K562 (cell line): Measurements from ENCODE around the gene AFAP1.

Experiments
- ATF1 ChIP-seq, 2 experiments: fragments of 450-650 bp in 1 of 2; IDR thresholded peaks; 2 replicates each; pipeline ENCODE4 v1.6.1; 2016; ENCODE audit warnings: missing compliant biosample characterization in 1 of 2, missing genetic modification characterization in 1 of 2
- FIP1L1 ChIP-seq: fragments of 200-400 bp; formaldehyde crosslinking; IDR thresholded peaks from 2 replicates; pipeline ENCODE4 v1.6.1; 2018; ENCODE audit warnings: mild to moderate bottlenecking, low read depth, low read length; ENCODE audit not compliant: poor library complexity, severe bottlenecking
- FOXK1 ChIP-seq: sonication (generic); formaldehyde crosslinking; IDR thresholded peaks from 2 replicates; pipeline ENCODE4 v1.8.0; 2022; ENCODE audit warnings: missing genetic modification reagents, mild to moderate bottlenecking, borderline replicate concordance
- HDAC2 ChIP-seq: fragments of 450-650 bp; IDR thresholded peaks from 2 replicates; pipeline ENCODE4 v1.6.1; 2016; ENCODE audit warnings: mild to moderate bottlenecking
- TBP ChIP-seq: optimal IDR thresholded peaks from 2 replicates; pipeline ENCODE3; 2011; ENCODE audit warnings: low read depth, low read length, improper control_type of control experiment
- ZNF354B ChIP-seq: fragments of 250-450 bp; sonication (Bioruptor Pico); IDR thresholded peaks from 2 replicates; pipeline ENCODE4 v1.4.0; 2020
- TF ChIP-seq, protein P1 (sequence below), 2 experiments: fragments of 450-650 bp; formaldehyde crosslinking in 1 of 2; IDR thresholded peaks; 2 replicates each; pipeline versions ENCODE4 v1.4.0 to v1.6.1; 2014 to 2020; ENCODE audit warnings: mild to moderate bottlenecking in 2 of 2, borderline replicate concordance in 1 of 2, low read depth in 1 of 2

DNA sequence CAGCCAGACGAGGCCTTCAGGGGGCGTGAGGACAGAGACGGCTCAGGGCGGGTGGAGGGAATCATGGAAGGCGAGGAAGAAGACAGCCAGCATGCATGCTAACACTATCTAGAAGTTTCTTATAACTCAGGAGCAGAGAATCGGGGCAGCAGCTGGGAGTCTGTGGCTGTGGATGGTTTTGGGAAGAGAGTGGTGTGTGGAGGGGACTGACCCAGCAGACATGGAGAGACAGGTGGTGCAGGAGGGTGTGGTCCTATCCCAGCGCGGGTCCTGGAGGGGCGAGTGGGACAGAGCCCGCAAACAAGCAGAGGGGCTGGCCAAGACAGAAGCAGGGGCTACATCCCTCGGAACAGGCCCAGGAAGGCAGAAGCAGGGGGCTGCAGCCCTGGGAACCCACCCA, 192.1 kb downstream of the AFAP1 start:
- TF ChIP-seq FIP1L1 (no peak), ATF1 (CRISPR knock-in tag; IDR thresholded peaks at IDR 0.05) (no peak), ATF1 (tag; IDR thresholded peaks at IDR 0.05) (no peak), ZNF354B (no peak), TBP (no peak), FOXK1 (CRISPR knock-in tag) (no peak), HDAC2 (no peak)
- TF ChIP-seq, protein P1, sequence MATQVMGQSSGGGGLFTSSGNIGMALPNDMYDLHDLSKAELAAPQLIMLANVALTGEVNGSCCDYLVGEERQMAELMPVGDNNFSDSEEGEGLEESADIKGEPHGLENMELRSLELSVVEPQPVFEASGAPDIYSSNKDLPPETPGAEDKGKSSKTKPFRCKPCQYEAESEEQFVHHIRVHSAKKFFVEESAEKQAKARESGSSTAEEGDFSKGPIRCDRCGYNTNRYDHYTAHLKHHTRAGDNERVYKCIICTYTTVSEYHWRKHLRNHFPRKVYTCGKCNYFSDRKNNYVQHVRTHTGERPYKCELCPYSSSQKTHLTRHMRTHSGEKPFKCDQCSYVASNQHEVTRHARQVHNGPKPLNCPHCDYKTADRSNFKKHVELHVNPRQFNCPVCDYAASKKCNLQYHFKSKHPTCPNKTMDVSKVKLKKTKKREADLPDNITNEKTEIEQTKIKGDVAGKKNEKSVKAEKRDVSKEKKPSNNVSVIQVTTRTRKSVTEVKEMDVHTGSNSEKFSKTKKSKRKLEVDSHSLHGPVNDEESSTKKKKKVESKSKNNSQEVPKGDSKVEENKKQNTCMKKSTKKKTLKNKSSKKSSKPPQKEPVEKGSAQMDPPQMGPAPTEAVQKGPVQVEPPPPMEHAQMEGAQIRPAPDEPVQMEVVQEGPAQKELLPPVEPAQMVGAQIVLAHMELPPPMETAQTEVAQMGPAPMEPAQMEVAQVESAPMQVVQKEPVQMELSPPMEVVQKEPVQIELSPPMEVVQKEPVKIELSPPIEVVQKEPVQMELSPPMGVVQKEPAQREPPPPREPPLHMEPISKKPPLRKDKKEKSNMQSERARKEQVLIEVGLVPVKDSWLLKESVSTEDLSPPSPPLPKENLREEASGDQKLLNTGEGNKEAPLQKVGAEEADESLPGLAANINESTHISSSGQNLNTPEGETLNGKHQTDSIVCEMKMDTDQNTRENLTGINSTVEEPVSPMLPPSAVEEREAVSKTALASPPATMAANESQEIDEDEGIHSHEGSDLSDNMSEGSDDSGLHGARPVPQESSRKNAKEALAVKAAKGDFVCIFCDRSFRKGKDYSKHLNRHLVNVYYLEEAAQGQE (IDR thresholded peaks at IDR 0.05; ENCODE audit: borderline replicate concordance) = no peak
- TF ChIP-seq, protein P1 (CRISPR knock-in tag; IDR thresholded peaks at IDR 0.05; ENCODE audit: low read depth) = no peak
